AG08396 (cell line): Measurements from ENCODE around the gene CEP170.
"Not testable (repeated sequence)": the region's sequence is repeated elsewhere in the genome, so short reads cannot be mapped to it uniquely, and the experiment has no call there.

ENCODE experiments used
- DNase-seq: peaks from one replicate; pipeline ENCODE4 v3.0.0; 2012; ENCODE audit warnings: low spot score, mixed read lengths

CEP170 gene

GRCh38 chr1:243233908-243234307, 21.2 kb downstream of the CEP170 start:
- DNase-seq = no peak

GRCh38 chr1:243230914-243231313, 24.2 kb downstream of the CEP170 start:
- no peak for DNase-seq

- DNase-seq = no peak
These were observed 25.6 kb downstream of the CEP170 start for GRCh38 chr1:243229526-243229925.

DNA sequence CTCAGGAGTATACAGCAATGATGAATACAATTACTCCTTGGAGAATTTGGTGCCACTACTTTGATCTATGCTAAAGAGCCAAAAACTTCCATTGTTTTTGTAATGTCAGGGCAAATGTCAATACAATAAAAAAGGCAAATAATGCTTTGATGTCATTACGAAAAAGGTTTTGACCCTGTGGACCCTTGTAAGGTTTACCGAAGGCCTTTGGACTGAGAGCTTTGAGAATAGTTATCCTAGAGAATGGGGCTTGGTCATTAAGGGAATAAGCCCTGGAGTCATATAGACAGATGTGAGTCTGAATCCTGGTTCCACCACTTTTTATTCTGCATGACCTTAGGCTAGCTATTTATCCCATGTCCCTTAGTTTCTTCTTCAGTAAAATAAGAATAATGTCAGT, 27.5 kb downstream of the CEP170 start:
- no peak for DNase-seq

- DNase-seq = no peak
These were observed 37.0 kb downstream of the CEP170 start for GRCh38 chr1:243218059-243218458.

DNA sequence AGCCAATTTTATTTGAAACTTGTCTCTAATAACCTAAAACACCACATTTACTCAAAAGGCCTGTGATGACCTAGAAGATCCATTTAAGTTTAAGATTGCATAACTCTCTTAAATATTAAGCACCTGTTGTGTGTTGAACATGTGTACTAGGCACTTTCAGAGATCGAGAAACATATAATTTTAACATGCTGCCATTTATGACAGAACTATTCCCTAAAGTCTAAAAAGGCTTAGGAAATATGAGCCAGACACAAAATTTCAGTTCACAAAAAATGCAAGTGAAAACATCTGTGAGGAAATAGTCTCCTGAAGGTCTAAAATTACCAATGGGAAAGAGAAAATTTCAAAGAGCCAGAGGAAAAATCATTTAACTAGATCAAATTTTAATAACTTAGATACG, 37.7 kb downstream of the CEP170 start:
- no peak for DNase-seq

GRCh38 chr1:243216741-243217140, 38.3 kb downstream of the CEP170 start:
- no peak for DNase-seq

DNA sequence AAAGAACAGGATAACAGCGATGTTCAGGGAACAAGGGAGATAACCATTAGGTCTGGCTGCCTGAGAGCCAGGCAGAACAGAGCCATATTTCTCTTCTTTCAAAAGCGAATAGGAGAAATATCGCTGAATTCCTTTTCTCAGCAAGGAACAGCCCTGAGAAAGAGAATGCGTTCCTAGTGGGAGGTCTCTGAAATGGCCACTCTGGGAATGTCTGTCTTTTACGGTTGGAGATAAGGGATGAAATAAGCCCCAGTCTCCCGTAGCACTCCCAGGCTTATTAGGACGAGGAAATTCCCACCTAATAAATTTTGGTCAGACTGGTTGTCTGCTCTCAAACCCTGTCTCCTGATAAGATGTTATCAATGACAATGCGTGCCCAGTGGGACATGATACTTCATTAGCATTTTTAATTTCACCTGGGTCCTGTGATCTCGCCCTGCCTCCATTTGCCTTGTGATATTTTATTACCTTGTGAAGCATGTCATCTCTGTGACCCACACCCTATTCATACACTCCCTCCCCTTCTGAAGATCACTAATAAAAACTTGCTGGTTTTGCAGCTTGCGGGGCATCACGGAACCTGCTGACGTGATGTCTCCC, 39.7 kb downstream of the CEP170 start:
- DNase-seq = not testable (repeated sequence)

- peak; percentile 24 for DNase-seq
These were observed 41.9 kb downstream of the CEP170 start for GRCh38 chr1:243213045-243213787.

DNA sequence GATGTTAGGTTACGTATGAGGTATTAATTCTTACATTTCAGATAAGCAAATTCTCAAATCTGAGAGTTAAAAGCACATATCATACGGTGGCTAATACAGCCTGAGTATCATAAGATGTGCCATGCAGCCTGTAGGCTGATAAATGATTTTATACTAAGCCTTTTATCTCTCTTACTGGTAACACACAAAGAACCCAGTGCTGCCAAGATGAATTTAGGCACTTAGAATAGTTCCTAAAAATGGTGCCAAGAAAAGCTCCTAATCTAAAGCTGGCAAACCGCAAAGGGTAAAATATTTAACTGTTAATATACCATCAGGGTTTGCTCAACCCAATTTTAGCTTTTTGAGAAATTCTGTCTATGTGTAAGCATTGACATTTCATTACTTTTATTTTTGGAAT, 43.1 kb downstream of the CEP170 start:
- not testable (repeated sequence) for DNase-seq

DNA sequence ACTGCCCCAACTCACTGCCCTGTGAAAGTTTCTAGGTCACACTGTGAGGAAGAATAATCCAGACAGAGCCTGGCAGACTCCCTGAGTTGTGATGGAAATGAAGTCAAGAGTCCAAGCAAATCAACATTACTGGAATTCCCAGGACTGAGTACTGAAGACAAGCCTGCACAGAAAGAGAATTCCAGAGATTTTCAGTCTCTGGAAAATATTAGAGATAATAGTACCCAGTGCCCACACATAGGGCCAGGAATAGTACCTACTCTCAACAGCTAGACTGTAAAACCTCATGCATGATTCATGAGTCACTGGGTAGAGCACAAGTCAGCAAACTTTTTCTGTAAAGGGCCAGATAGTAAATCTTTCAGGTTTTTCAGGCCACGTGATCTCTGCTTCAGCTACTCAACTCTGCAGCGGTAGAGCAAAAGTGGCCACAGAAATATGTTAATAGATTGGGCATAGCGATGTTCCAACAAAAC, 50.0 kb downstream of the CEP170 start:
- not testable (repeated sequence) for DNase-seq

GRCh38 chr1:243204336-243204735, 50.7 kb downstream of the CEP170 start:
- not testable (repeated sequence) for DNase-seq

DNA sequence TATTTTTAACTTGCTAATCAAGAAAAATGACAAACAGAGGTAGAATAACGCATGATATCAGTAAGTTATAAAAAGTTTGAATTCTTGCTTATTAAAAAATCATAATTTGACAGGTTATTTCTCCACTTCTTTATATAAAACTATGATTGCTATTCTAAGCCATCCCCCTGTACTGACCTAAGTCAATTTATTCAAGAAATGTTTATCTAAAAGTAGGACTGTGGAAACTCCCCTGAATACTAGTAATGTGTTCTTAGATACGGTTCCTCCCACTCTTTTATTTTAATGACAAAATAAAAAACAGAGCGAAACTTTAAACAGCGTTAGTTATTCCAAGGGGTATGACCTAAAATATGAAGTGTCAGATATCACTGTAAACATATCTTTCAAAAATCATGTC, 51.9 kb downstream of the CEP170 start:
- DNase-seq = not testable (repeated sequence)

DNA sequence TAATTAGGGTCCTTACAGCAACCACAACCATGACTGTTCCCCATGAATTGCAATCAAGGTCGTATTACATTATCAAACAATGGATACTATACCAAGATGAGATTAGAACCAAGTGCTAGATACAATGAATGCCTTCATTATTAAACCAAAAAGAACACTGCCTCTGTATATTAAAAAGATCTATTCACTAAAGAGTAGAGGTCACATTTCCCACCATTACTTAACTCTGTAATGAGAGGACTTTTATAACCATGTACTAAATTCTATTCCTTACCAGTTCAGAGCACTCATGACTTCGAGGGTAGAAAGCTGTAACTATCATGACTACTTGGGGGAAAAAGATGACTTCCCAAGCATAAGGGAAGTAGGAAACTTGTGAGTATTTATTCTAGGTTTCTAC, 53.8 kb downstream of the CEP170 start:
- DNase-seq = not testable (repeated sequence)

GRCh38 chr1:243197524-243197923, 57.6 kb downstream of the CEP170 start:
- DNase-seq = not testable (repeated sequence)

- DNase-seq = not testable (repeated sequence)
These were observed 61.8 kb downstream of the CEP170 start for GRCh38 chr1:243193330-243193729.

- DNase-seq = not testable (repeated sequence)
These were observed 68.7 kb downstream of the CEP170 start for GRCh38 chr1:243186201-243186995.

GRCh38 chr1:243184787-243185186, 70.3 kb downstream of the CEP170 start:
- not testable (repeated sequence) for DNase-seq

DNA sequence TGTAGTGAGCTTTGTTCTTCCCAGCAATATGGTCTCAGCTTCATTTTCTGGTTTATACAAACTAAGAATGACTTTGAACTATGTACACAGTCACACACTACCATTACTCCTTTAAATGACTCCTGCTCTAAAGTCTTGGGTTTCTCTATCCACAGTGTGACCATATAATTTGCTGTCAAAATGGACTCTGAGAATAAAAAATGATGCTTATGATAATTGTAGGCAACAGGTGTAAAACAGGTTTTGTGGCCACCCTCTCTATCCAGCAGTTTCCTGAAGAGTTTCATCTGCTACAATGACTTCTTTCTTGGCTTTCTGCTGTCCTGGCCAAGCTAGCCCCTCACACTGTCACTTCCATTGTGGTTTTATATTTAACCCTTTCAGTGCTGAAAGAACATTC, 71.4 kb downstream of the CEP170 start:
- not testable (repeated sequence) for DNase-seq

- not testable (repeated sequence) for DNase-seq
These were observed 71.9 kb downstream of the CEP170 start for GRCh38 chr1:243183176-243183575.

GRCh38 chr1:243179720-243180119, 75.4 kb downstream of the CEP170 start:
- no peak for DNase-seq

DNA sequence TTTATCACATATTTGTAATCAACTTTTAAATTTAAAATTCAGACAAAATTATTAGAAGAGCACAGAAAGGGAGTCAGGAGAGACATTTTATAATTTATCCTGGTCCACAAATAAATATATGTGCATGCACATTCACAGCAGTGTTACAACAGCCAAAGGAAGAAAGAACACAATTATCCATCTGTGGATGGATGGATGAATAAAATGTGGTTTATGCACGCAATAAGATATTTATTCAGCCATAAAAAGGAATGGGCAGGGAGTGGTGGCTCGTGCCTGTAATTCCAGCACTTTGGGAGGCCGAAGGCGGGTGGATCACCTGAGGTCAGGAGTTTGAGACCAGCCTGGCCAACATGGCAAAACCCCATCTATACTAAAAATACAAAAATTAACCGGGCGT, 77.3 kb downstream of the CEP170 start:
- not testable (repeated sequence) for DNase-seq
